ENCODE results near the gene WDR41.

WDR41 gene

DNA sequence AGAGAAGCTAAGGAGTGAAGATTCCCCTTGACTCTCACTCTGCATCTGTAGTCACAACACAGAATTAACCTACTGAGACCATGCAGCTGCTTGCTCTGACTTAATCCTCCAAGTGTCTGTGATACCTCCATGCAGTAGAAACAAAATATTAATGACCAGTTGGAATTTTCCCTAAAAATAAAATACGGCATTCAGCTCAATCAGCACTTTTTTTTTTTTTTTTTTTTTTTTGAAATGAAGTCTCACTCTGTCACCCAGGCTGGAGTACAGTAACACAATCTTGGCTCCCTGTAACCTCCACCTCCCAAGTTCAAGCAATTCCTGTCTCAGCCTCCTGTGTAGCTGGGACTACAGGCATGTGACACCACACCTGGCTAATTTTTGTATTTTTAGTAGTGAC lies 48.4 kb downstream of the WDR41 start:
- DNase-seq = no peak

DNA sequence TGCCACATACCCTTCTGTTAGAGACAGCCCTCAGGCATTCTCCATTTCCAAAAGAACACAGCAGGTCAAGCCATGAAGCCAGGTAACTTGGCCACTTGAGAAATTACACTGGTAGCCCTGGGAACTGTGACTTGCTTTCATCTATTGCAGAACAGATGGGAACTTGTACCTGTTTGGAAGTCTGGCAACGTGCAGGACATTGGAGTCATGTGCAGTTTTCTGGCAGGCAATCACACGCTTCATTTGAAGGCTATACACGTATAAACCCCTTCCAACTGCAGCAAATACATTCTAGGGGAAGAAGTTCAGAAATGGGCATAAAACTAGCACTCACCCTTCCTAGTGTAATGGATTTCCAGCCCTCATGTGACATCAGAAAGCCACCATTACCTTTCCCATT lies 54.0 kb downstream of the WDR41 start:
- no peak for DNase-seq

DNA sequence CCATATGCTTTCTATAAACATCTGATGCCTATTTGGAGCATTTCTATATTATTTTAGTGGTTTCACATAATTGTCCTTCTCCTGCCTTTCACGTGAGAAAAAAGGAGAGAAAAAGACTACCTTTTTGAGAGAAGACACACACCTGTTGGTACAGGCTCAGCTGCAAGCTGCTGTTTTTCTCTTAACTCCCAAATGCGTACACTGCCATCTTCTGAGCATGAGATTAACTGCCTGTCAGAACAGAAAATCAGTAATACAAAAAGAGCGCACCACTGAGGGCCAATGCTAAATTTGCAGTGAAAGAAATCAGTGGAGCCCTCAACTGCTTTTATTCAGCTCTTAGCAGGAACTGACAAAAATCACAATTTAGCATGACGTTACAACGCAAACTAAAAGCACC lies 54.9 kb downstream of the WDR41 start:
- no peak for DNase-seq

- DNase-seq = no peak
Observed at GRCh38 chr5:77431719-77432118, 60.4 kb downstream of the WDR41 start.

DNA sequence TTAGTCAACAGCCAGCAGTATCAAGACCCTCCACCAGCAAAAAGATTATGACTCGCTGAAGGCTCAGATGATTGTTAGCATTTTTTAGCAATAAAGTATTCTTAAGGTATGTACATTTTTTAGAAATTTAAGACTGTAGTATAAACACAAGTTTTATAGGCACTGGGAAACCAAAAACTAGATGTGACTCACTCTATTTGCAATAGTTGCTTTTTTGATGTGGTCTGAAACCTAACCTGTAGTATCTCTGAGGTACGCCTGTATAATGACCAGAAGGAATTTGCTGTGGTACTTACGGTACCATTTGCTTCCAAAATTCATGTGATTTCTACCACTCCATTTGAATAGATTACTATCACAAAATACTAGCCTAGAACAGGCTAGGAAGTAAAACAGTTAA lies 60.8 kb downstream of the WDR41 start:
- no peak for DNase-seq

GRCh38 chr5:77430726-77431125 lies 61.4 kb downstream of the WDR41 start:
- no peak for DNase-seq

GRCh38 chr5:77428526-77428925 lies 63.6 kb downstream of the WDR41 start:
- no peak for DNase-seq

- no peak for DNase-seq
Observed at GRCh38 chr5:77427998-77428397, 64.1 kb downstream of the WDR41 start.

DNA sequence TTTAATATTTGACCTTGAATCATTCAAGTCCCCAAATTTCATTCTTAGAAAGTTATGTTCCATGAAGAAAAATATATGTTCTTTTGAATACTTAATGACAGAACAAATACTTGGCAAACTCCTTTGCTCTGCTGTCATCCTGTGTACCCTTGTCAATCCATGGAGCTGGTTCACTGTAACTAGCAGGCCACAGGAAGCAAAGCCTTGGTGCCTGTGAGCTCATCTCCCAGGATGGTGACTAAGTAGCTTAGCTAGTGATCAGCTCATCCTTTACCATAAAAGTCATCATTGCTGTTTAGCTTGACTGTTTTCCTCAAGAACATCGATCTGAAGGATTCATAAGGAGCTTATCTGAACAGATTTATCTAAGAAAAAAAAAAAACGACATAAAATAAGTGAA lies 65.4 kb downstream of the WDR41 start:
- no peak for DNase-seq

- DNase-seq = no peak
Observed at GRCh38 chr5:77425998-77426659, 66.0 kb downstream of the WDR41 start.

DNA sequence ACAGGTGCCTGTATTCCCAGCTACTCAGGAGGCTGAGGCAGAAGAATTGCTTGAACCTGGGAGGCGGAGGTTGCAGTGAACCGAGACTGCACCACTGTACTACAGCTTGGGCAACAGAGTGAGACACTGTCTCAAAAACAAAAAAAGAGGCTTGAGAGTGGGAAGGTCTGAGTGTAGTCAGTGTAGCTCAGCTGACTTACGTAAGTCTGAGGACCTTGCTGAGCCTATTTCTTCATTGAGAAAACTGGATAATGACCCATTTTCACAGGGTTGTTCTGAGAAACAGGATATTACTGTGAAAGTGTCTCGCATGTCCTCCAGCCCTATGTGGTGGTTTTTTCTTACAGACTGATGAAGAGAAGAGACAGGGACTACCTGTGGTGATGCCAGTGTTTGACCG lies 66.7 kb downstream of the WDR41 start:
- DNase-seq = no peak

- no peak for DNase-seq
Observed at GRCh38 chr5:77424921-77425320, 67.2 kb downstream of the WDR41 start.

- no peak for DNase-seq
Observed at GRCh38 chr5:77423022-77423750, 68.9 kb downstream of the WDR41 start.

GRCh38 chr5:77420940-77421339 lies 71.2 kb downstream of the WDR41 start:
- DNase-seq = no peak

- no peak for DNase-seq
Observed at GRCh38 chr5:77419644-77420582, 72.2 kb downstream of the WDR41 start.

- DNase-seq = no peak
Observed at GRCh38 chr5:77418601-77419581, 73.2 kb downstream of the WDR41 start.

GRCh38 chr5:77418162-77418561 lies 74.0 kb downstream of the WDR41 start:
- DNase-seq = no peak

- no peak for DNase-seq
Observed at GRCh38 chr5:77413049-77413448, 79.1 kb downstream of the WDR41 start.

DNA sequence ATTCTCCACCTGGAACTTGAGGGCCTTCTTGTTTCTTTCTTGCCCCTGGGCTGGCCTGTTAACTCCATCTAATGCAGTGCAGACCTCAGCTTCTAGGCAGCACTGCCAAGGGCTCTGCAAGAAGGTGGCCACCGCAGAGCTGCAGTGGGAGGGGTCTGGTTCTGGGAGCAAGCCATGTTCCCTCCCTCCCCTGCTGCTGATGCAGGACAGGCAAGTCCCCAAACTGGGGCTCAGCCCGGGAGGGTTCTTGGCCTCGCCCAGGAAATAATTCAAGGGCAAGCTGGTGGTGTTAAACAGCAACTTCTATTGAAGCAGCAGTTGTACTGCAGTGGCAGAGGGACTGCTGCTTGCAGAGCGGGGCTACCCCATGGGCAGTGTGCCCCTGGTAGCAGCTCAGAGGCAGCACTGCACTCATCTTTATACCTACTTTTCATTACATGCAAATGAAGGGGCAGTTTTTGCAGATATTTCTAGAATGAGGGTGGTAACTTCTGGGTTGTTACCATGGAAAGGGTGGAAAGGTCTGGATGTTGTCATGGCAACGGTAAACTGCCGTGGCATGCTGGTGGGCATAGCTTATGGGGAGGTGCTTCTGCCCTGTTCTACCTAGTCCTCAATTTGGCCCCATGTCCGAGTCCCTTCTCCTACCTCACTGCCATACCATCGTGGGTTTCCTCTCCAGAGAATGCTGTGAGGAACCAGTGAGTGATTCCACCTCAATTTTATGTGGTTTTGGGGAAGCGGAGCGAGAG lies 82.1 kb downstream of the WDR41 start:
- DNase-seq = no peak

- no peak for DNase-seq
Observed at GRCh38 chr5:77407152-77407551, 85.0 kb downstream of the WDR41 start.

DNA sequence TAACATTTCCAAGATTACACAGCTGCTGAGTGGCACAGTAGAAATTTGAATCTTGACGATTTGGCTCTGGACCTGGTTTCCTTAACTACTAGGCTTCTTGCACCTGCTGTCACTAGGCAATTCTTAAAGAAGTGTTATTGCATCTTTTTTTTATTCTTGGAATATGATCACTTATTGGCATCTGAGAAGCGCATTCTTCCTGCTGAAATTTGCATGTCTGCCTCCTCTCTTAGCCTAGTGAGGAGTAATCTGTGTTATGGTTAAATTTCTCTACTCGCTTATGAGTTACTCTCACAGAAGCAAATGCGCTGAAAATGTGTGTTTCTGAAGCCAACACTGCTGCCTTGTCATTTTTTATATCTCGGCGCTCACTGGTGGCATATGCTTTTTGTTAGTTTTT lies 89.3 kb downstream of the WDR41 start:
- no peak for DNase-seq

GRCh38 chr5:77400645-77401044 lies 91.5 kb downstream of the WDR41 start:
- DNase-seq = no peak

Measured in NCI-H2227 treated with DMSO at 0.1 percent for 48 hours (cell line).